ENCODE data around the gene SYK.

The SYK gene

DNA sequence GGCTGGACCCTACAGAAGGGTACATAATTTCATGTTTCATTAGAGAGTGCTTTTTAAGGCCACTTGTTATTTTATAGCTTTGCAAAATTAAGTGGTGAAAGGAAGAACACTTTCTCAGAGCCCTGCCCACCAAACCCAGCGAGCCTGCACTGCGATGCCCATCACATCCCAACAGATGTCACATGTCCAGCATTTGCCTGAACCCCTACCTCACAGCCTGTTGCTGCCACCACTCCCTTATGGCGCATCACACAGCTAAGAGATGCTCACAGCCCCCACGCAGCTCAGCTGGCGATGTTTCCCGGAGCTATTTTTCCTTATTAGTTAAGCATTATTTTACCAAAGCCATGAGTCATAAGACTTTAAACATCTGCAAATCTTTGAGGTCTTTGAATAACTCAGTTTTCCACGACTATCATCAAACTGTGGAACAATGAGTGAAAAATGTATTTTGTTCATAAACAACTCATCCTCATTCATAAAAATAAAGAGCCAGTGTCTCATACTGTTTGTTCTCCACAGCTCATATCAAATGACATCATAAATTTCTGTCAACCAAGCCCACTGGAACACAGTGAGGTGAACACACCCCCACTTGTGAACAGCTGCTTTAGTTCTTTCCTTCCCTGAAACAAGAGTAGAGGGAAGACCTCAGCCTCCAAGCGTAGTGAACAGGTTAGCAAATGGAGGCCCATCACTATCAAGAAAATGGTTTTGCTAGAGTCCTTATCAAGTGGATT is 104.9 kb downstream of the SYK start:
- DNase-seq (no peak), ATAC-seq (ENCODE audit: insufficient read depth, low read depth) (no peak)
- Histone ChIP-seq H3K79me2 (ENCODE audit: insufficient read depth, low read length) (no peaks in the 10 kb centered on the region), H3K27me3 (ENCODE audit: insufficient read depth, low read length, poor library complexity) (no peaks in the 10 kb centered on the region), H4K20me1 (ENCODE audit: insufficient read depth, low read length) (no peaks in the 10 kb centered on the region), H3K4me2 (ENCODE audit: insufficient read depth, low read length) (no peak overlapping the region), H2AFZ (ENCODE audit: low read depth, low read length) (no peak overlapping the region), H3K4me3 (ENCODE audit: low read depth in 1 of 2, low read length in 2 of 2) (no peak overlapping the region), H3K36me3 (ENCODE audit: insufficient read depth, low read length) (no peaks in the 10 kb centered on the region), H3K9ac (ENCODE audit: low read depth, low read length) (no peak overlapping the region), H3K27ac (ENCODE audit: low read length) (no peak overlapping the region), H3K4me1 (ENCODE audit: insufficient read depth, low read length) (no peaks in the 10 kb centered on the region), H3K9me3 (ENCODE audit: insufficient read depth, low read length, severe bottlenecking) (no peaks in the 10 kb centered on the region)
- TF ChIP-seq EZH2 (IDR thresholded peaks at IDR 0.05; ENCODE audit: borderline replicate concordance, low read depth, low read length, severe bottlenecking): no peak
- TF ChIP-seq, protein P1, sequence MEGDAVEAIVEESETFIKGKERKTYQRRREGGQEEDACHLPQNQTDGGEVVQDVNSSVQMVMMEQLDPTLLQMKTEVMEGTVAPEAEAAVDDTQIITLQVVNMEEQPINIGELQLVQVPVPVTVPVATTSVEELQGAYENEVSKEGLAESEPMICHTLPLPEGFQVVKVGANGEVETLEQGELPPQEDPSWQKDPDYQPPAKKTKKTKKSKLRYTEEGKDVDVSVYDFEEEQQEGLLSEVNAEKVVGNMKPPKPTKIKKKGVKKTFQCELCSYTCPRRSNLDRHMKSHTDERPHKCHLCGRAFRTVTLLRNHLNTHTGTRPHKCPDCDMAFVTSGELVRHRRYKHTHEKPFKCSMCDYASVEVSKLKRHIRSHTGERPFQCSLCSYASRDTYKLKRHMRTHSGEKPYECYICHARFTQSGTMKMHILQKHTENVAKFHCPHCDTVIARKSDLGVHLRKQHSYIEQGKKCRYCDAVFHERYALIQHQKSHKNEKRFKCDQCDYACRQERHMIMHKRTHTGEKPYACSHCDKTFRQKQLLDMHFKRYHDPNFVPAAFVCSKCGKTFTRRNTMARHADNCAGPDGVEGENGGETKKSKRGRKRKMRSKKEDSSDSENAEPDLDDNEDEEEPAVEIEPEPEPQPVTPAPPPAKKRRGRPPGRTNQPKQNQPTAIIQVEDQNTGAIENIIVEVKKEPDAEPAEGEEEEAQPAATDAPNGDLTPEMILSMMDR (IDR thresholded peaks at IDR 0.05; ENCODE audit: borderline replicate concordance, extremely low read depth, low read length, poor library complexity, severe bottlenecking): no peak

DNA sequence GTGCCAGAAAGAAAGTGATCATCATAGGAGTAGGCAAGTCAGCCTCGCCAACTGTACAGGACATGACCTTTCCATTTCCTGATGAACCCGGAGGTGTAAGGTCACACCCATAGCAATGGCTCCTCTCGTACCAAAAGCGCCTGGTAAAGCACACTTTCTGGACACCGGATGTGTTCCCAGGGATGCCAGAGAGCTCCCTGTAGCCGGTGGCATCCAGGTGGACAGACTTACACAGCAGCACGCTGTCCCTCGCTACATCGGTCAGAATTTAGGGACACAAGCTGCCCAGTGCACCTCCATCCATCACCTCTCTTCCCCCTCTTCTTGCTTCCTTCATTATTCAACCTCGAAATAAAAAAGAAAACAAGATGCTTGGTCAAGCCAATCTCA is 105.4 kb downstream of the SYK start:
- Histone ChIP-seq H4K20me1 (ENCODE audit: insufficient read depth, low read length) (no peaks in the 10 kb centered on the region), H2AFZ (ENCODE audit: low read depth, low read length) (no peak overlapping the region), H3K27me3 (ENCODE audit: insufficient read depth, low read length, poor library complexity) (no peaks in the 10 kb centered on the region), H3K36me3 (ENCODE audit: insufficient read depth, low read length) (no peaks in the 10 kb centered on the region), H3K9ac (ENCODE audit: low read depth, low read length) (no peak overlapping the region), H3K4me2 (ENCODE audit: insufficient read depth, low read length) (no peak overlapping the region), H3K4me3 (ENCODE audit: low read depth in 1 of 2, low read length in 2 of 2) (no peak overlapping the region), H3K27ac (ENCODE audit: low read length) (no peak overlapping the region), H3K79me2 (ENCODE audit: insufficient read depth, low read length) (no peaks in the 10 kb centered on the region), H3K4me1 (ENCODE audit: insufficient read depth, low read length) (no peaks in the 10 kb centered on the region), H3K9me3 (ENCODE audit: insufficient read depth, low read length, severe bottlenecking) (no peaks in the 10 kb centered on the region)
- DNase-seq: no peak
- TF ChIP-seq EZH2 (IDR thresholded peaks at IDR 0.05; ENCODE audit: borderline replicate concordance, low read depth, low read length, severe bottlenecking): no peak
- TF ChIP-seq, protein P1 (IDR thresholded peaks at IDR 0.05; ENCODE audit: borderline replicate concordance, extremely low read depth, low read length, poor library complexity, severe bottlenecking): no peak
- ATAC-seq (ENCODE audit: insufficient read depth, low read depth): no peak

DNA sequence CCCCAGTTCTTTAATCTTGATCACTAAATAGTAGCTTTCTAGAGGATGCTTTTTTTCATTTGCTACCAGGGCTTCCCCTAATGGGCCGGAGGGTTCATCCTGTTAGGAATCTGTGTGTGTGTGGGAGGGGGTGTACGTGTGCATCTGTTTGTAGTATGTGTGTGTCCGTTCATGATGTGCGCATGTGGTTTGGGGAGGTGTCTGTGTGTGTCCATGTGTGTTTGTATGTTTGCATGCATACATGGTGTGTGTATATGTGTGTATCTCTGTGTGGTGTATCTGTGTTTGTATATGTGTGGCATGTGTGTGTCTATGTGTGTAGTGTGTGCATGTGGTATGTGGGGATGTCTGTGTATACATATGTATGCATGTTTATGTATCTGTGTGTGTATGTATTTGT is 106.2 kb downstream of the SYK start:
- DNase-seq (no peak), ATAC-seq (ENCODE audit: insufficient read depth, low read depth) (no peak)
- TF ChIP-seq, protein P1 (IDR thresholded peaks at IDR 0.05; ENCODE audit: borderline replicate concordance, extremely low read depth, low read length, poor library complexity, severe bottlenecking): no peak
- TF ChIP-seq EZH2 (IDR thresholded peaks at IDR 0.05; ENCODE audit: borderline replicate concordance, low read depth, low read length, severe bottlenecking): no peak
- Histone ChIP-seq H4K20me1 (ENCODE audit: insufficient read depth, low read length) (no peaks in the 10 kb centered on the region), H3K9me3 (ENCODE audit: insufficient read depth, low read length, severe bottlenecking) (no peaks in the 10 kb centered on the region), H3K27me3 (ENCODE audit: insufficient read depth, low read length, poor library complexity) (no peaks in the 10 kb centered on the region), H3K36me3 (ENCODE audit: insufficient read depth, low read length) (no peaks in the 10 kb centered on the region), H2AFZ (ENCODE audit: low read depth, low read length) (no peak overlapping the region), H3K4me2 (ENCODE audit: insufficient read depth, low read length) (no peak overlapping the region), H3K79me2 (ENCODE audit: insufficient read depth, low read length) (no peaks in the 10 kb centered on the region), H3K9ac (ENCODE audit: low read depth, low read length) (no peak overlapping the region), H3K4me3 (ENCODE audit: low read depth in 1 of 2, low read length in 2 of 2) (no peak overlapping the region), H3K27ac (ENCODE audit: low read length) (no peak overlapping the region), H3K4me1 (ENCODE audit: insufficient read depth, low read length) (no peaks in the 10 kb centered on the region)

All from DND-41 (cell line).